H1 (cell line): ENCODE results near the gene TMA7B. TPM values are rescaled to one million over a fixed set of nuclear protein-coding genes. Genes with fewer than 3 reads are reported as not detected.

Experiments
- CTCF ChIA-PET: fragments of 300-600 bp; sonication (Branson Sonifier 250); formaldehyde crosslinking; loops from one replicate; lab custom pipeline; 2021; ENCODE audit not compliant: partially characterized antibody; lab: Charles Lee
- POLR2A ChIA-PET: fragments of 300-600 bp; sonication (Branson Sonifier 250); formaldehyde crosslinking; loops from one replicate; lab custom pipeline; 2021; ENCODE audit warnings: inconsistent platforms; ENCODE audit not compliant: partially characterized antibody; lab: Charles Lee
- DNase-seq, 2 experiments: peaks; one replicate each; pipeline versions ENCODE4 v3.0.0 to v3.0.0-alpha.2; 2010 to 2022; ENCODE audit warnings: low spot score in 2 of 2, low read depth in 1 of 2, mixed read lengths in 1 of 2
- FAIRE-seq: peaks from 2 replicates; lab custom pipeline; 2011; peaks lifted over from hg19 to GRCh38; lab: Jason Lieb, UNC
- H2AFZ ChIP-seq: 2 replicates; pipeline ENCODE4 v1.8.1; 2012; ENCODE audit warnings: low read length, inconsistent platforms
- H2AK5ac ChIP-seq: 2 replicates; pipeline ENCODE4 v1.6.1; 2013; ENCODE audit warnings: low read depth, low read length
- H2BK120ac ChIP-seq: replicated peaks from 2 replicates; pipeline ENCODE3; 2013; ENCODE audit warnings: low read depth, low read length, inconsistent platforms
- H2BK12ac ChIP-seq: 2 replicates; pipeline ENCODE4 v1.6.1; 2013; ENCODE audit warnings: low read depth, low read length
- H2BK15ac ChIP-seq: 2 replicates; pipeline ENCODE4 v1.6.1; 2013; ENCODE audit warnings: low read length
- H2BK20ac ChIP-seq: 2 replicates; pipeline ENCODE4 v1.6.1; 2013; ENCODE audit warnings: low read length
- H2BK5ac ChIP-seq: 2 replicates; pipeline ENCODE4 v1.6.1; 2013; ENCODE audit warnings: low read depth, low read length
- H3K14ac ChIP-seq: 2 replicates; pipeline ENCODE4 v1.6.1; 2013; ENCODE audit warnings: inconsistent platforms; ENCODE audit not compliant: insufficient read length
- H3K18ac ChIP-seq: 2 replicates; pipeline ENCODE4 v1.6.1; 2013; ENCODE audit warnings: low read length; ENCODE audit errors: extremely low read depth
- H3K23ac ChIP-seq: 2 replicates; pipeline ENCODE4 v1.6.1; 2013; ENCODE audit warnings: inconsistent platforms; ENCODE audit not compliant: insufficient read length
- H3K23me2 ChIP-seq: 2 replicates; pipeline ENCODE4 v1.6.1; 2013; ENCODE audit warnings: low read depth, low read length
- H3K27ac ChIP-seq: 2 replicates; pipeline ENCODE4 v1.6.1; 2011; ENCODE audit warnings: low read depth, low read length, inconsistent platforms
- H3K27me3 ChIP-seq, 4 experiments: replicated peaks in 1 of 4; 1 replicate in 1 of 4; 2 replicates in 3 of 4; pipeline versions ENCODE4 v1.6.1 to v1.8.1; 2011 to 2013; ENCODE audit warnings: low read length in 3 of 4, mild to moderate bottlenecking in 3 of 4, inconsistent platforms in 2 of 4, mixed read lengths in 2 of 4, moderate library complexity in 1 of 4; ENCODE audit not compliant: control insufficient read depth in 3 of 4, insufficient read depth in 3 of 4; ENCODE audit errors: extremely low read depth in 1 of 4
- H3K36me3 ChIP-seq, 4 experiments: 2 replicates each; pipeline versions ENCODE4 v1.6.1 to v1.8.1; 2011 to 2013; ENCODE audit warnings: mild to moderate bottlenecking in 4 of 4, low read length in 3 of 4, moderate library complexity in 2 of 4, control low read depth in 1 of 4, inconsistent platforms in 1 of 4; ENCODE audit not compliant: insufficient read depth in 4 of 4, control insufficient read depth in 2 of 4
- H3K4ac ChIP-seq: replicated peaks from 2 replicates; pipeline ENCODE3; 2013; ENCODE audit warnings: low read length, low read depth, mixed read lengths, inconsistent platforms; ENCODE audit not compliant: insufficient read length
- H3K4me1 ChIP-seq, 4 experiments: replicated peaks in 1 of 4; 1 replicate in 1 of 4; 2 replicates in 3 of 4; pipeline versions ENCODE4 v1.6.1 to v1.8.1; 2011 to 2013; ENCODE audit warnings: low read length in 3 of 4, inconsistent platforms in 2 of 4, mixed read lengths in 1 of 4; ENCODE audit not compliant: insufficient read depth in 4 of 4, control insufficient read depth in 3 of 4
- H3K4me2 ChIP-seq, 2 experiments: 2 replicates each; pipeline versions ENCODE4 v1.6.1 to v1.8.1; 2011 to 2013; ENCODE audit warnings: low read depth in 2 of 2, low read length in 2 of 2, control low read depth in 1 of 2, inconsistent platforms in 1 of 2, mild to moderate bottlenecking in 1 of 2; ENCODE audit not compliant: insufficient read depth in 1 of 2
- H3K4me3 ChIP-seq, 4 experiments: fragments of 200-600, 300-600 bp in 1 of 4; sonication (generic), shearing (Covaris generic), sonication (Bioruptor Twin) in 1 of 4; 2 replicates each; pipeline versions ENCODE4 v1.5.1 to v1.8.1; 2011 to 2016; ENCODE audit warnings: low read length in 4 of 4, low read depth in 3 of 4, control low read depth in 2 of 4, inconsistent platforms in 2 of 4, mild to moderate bottlenecking in 2 of 4, mixed read lengths in 1 of 4, moderate library complexity in 1 of 4; ENCODE audit not compliant: insufficient read depth in 2 of 4; ENCODE audit errors: extremely low read depth in 1 of 4
- H3K56ac ChIP-seq: replicated peaks from 2 replicates; pipeline ENCODE3; 2013; ENCODE audit warnings: low read depth, mild to moderate bottlenecking, mixed read lengths, low read length, inconsistent platforms; ENCODE audit not compliant: insufficient read length
- H3K79me1 ChIP-seq: 2 replicates; pipeline ENCODE4 v1.6.1; 2013; ENCODE audit warnings: low read depth, low read length, control low read depth
- H3K79me2 ChIP-seq, 2 experiments: 2 replicates each; pipeline versions ENCODE4 v1.6.1 to v1.8.1; 2012 to 2013; ENCODE audit warnings: low read length in 2 of 2, mild to moderate bottlenecking in 2 of 2, inconsistent platforms in 1 of 2; ENCODE audit not compliant: insufficient read depth in 2 of 2, control insufficient read depth in 1 of 2
- H3K9ac ChIP-seq, 4 experiments: replicated peaks in 1 of 4; 1 replicate in 1 of 4; 2 replicates in 3 of 4; pipeline versions ENCODE4 v1.6.1 to v1.8.1; 2011 to 2013; ENCODE audit warnings: low read depth in 3 of 4, low read length in 3 of 4, control low read depth in 2 of 4, mild to moderate bottlenecking in 2 of 4, moderate library complexity in 2 of 4, inconsistent platforms in 1 of 4; ENCODE audit errors: extremely low read depth in 1 of 4
- H3K9me3 ChIP-seq, 2 experiments: 2 replicates each; pipeline versions ENCODE4 v1.6.1 to v1.8.1; 2012 to 2013; ENCODE audit warnings: mild to moderate bottlenecking in 2 of 2, moderate library complexity in 2 of 2, control low read depth in 1 of 2, inconsistent platforms in 1 of 2, low read depth in 1 of 2, low read length in 1 of 2, mixed read lengths in 1 of 2; ENCODE audit not compliant: insufficient read depth in 2 of 2
- H4K20me1 ChIP-seq, 2 experiments: replicated peaks in 1 of 2; 2 replicates each; pipeline versions ENCODE3 to v1.8.1; 2011 to 2013; ENCODE audit warnings: inconsistent platforms in 2 of 2, low read length in 2 of 2, mild to moderate bottlenecking in 1 of 2; ENCODE audit not compliant: insufficient read depth in 2 of 2, control insufficient read depth in 1 of 2
- H4K5ac ChIP-seq: 2 replicates; pipeline ENCODE4 v1.6.1; 2013; ENCODE audit warnings: low read length, low read depth, mixed read lengths, inconsistent platforms; ENCODE audit not compliant: insufficient read length
- H4K8ac ChIP-seq: 2 replicates; pipeline ENCODE4 v1.8.0; 2013; ENCODE audit warnings: mild to moderate bottlenecking, moderate library complexity, low read length, inconsistent platforms; ENCODE audit not compliant: insufficient read depth; ENCODE audit errors: extremely low read depth
- H4K91ac ChIP-seq: replicated peaks from 2 replicates; pipeline ENCODE3; 2013; ENCODE audit warnings: low read length, mixed read lengths, inconsistent platforms; ENCODE audit not compliant: insufficient read length
- CBX8 ChIP-seq: fragments of 300-800, 300-1000 bp; sonication (generic); IDR thresholded peaks from 2 replicates; pipeline ENCODE4 v1.7.1; 2016; ENCODE audit warnings: low read depth, low read length, borderline replicate concordance
- CTBP2 ChIP-seq: IDR thresholded peaks from 2 replicates; pipeline ENCODE4 v1.7.0; 2011; ENCODE audit warnings: borderline replicate concordance, mild to moderate bottlenecking, moderate library complexity, mixed read lengths, low read length; ENCODE audit not compliant: insufficient read depth, insufficient read length
- CTCF ChIP-seq, 3 experiments: IDR thresholded peaks; 1 replicate in 2 of 3; 2 replicates in 1 of 3; pipeline versions ENCODE4 v1.5.1 to v1.6.1; 2011; ENCODE audit warnings: low read length in 3 of 3, mild to moderate bottlenecking in 3 of 3, inconsistent platforms in 2 of 3, low read depth in 1 of 3, moderate library complexity in 1 of 3; ENCODE audit not compliant: insufficient read depth in 1 of 3; ENCODE audit errors: control extremely low read depth in 1 of 3
- JUN ChIP-seq: IDR thresholded peaks from 2 replicates; pipeline ENCODE4 v1.6.1; 2011; ENCODE audit warnings: low read depth, mild to moderate bottlenecking, improper control_type of control experiment, low read length
- KDM5A ChIP-seq: fragments of 200-600 bp; IDR thresholded peaks from 2 replicates; pipeline ENCODE4 v1.7.1; 2012; ENCODE audit warnings: mild to moderate bottlenecking, low read length, inconsistent platforms, mixed read lengths
- POU5F1 ChIP-seq: IDR thresholded peaks from 2 replicates; pipeline ENCODE4 v1.6.1; 2011; ENCODE audit warnings: low read depth, mild to moderate bottlenecking, low read length, moderate library complexity
- RFX5 ChIP-seq: IDR thresholded peaks from 2 replicates; pipeline ENCODE4 v1.6.1; 2011; ENCODE audit warnings: low read depth, low read length, improper control_type of control experiment, borderline replicate concordance
- RXRA ChIP-seq: IDR thresholded peaks from 2 replicates; pipeline ENCODE4 v1.6.1; 2011; ENCODE audit warnings: low read depth, mild to moderate bottlenecking, low read length, moderate library complexity; ENCODE audit not compliant: insufficient read depth
- SP1 ChIP-seq: IDR thresholded peaks from 2 replicates; pipeline ENCODE4 v1.6.1; 2011; ENCODE audit warnings: low read depth, low read length
- WGBS, 2 experiments: shearing (Covaris generic) in 1 of 2; methylation state at CpG; one replicate each; pipeline versions ENCODE4 v1.1.6 to v1.1.7; 2013 to 2015; ENCODE audit warnings: low lambda C conversion rate in 2 of 2, mixed read lengths in 2 of 2, inconsistent platforms in 1 of 2, low coverage in 1 of 2, missing lambda C conversion rate in 1 of 2; ENCODE audit not compliant: insufficient replicate concordance in 2 of 2, insufficient coverage in 1 of 2, insufficient read length in 1 of 2; ENCODE audit errors: extremely low coverage in 1 of 2, missing lambda C conversion rate in 1 of 2; 5-methylcytosine and 5-hydroxymethylcytosine counted together
- polyA plus RNA-seq, 7 experiments: library from polyadenylated mRNA; depleted of rRNA in 3 of 7; stranded (reverse) in 5 of 7; unstranded in 2 of 7; fragments of >200 nt in 5 of 7; fragments of 200-250 nt in 2 of 7; gene quantifications; 1 replicate in 5 of 7; 2 replicates in 1 of 7; 4 replicates in 1 of 7; pipeline versions ENCODE4 v1.2.1 to v1.2.3, GENCODE V29; 2011 to 2013; ENCODE audit warnings: missing spikeins in 2 of 7, mixed read lengths in 2 of 7
- total RNA-seq: library from RNA; stranded (reverse); fragmentation: NEBNext Ultra II Directional; extraction: Animal tissue kit (Norgen Biotek cat#: 25700); gene quantifications from 2 replicates; pipeline ENCODE4 v1.2.1, GENCODE V29; 2021

The TMA7B gene
- total and polyA plus RNA-seq, 2 of the 8 experiments (the other 6 are each of a cell fraction or from before 2014, with no cell fraction given): not detected

DNA sequence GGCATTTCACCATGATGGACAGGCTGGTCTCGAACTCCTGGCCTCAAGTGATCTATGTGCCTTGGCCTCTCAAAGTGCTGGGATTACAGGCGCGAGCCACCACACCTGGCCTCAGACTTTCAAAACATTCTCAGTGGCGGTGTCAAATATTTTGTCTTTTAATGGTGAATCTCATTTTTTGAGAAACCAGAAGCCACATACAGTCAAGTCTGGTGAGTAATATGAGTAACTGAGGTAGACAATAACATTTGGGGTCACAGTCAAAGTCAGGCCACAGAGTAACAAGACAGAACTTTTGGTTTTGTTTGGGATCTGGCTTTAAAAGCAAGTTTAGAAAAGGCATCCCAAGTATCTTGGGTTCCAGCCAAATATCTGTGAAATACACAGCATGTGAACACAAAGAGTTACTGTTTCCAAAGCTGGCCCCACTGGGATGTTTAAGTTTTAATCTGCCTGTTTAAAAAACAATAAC is 5.6 kb upstream of the TMA7B start:
- H3K9ac ChIP-seq: no peak overlapping the region
- DNase-seq: no peak
- CTCF ChIA-PET: interaction anchor here (1.5 to 7.9 kb wide), 7 partner anchors 10 to 417 kb away, joined by 3 to 66 read pairs (median 16); no protein-coding TSS in a partner anchor
- TF ChIP-seq RFX5 (no peak), RXRA (no peak), JUN (no peak), SP1 (no peak), CTCF (IDR thresholded peaks at IDR 0.05; ENCODE audit: control extremely low read depth in 1 of 3, insufficient read depth in 1 of 3, low read depth in 1 of 3, low read length in 3 of 3) (no peak), KDM5A (no peak), CTBP2 (no peak), POU5F1 (no peak), CBX8 (no peak)
- TF ChIP-seq, all 59 proteins: peak for 0
- Histone ChIP-seq H3K79me2 (no peaks in the 10 kb centered on the region), H3K4me3 (no peak overlapping the region), H3K79me1 (no peaks in the 10 kb centered on the region), H3K14ac (no peak overlapping the region), H2BK5ac (no peak overlapping the region), H3K9me3 (no peaks in the 10 kb centered on the region), H3K23me2 (no peaks in the 10 kb centered on the region), H3K36me3 (no peaks in the 10 kb centered on the region), H4K20me1 (no peaks in the 10 kb centered on the region), H3K27me3 (no peaks in the 10 kb centered on the region; a peak in 2 of 7 replicates), H3K18ac (no peak overlapping the region), H3K4ac (no peak overlapping the region), H3K27ac (no peak overlapping the region), H2BK15ac (no peak overlapping the region), H4K91ac (no peak overlapping the region), H2AK5ac (no peak overlapping the region), H2BK20ac (no peak overlapping the region), H3K4me1 (peaks cover 0 to 5% (median 2%) of the 10 kb centered on the region in 4 experiments; a peak in 3 of 7 replicates), H2BK12ac (no peak overlapping the region), H3K4me2 (no peak overlapping the region), H4K5ac (no peak overlapping the region), H3K56ac (no peak overlapping the region), H2AFZ (no peak overlapping the region), H2BK120ac (no peak overlapping the region), H3K23ac (no peak overlapping the region), H4K8ac (no peak overlapping the region)
- FAIRE-seq: no peak
- WGBS, 2 experiments: 94% methylated on average over 4 of the region's 4 CpGs; no CpG with 5 or more reads in 1 of the 2 experiments
- POLR2A ChIA-PET: interaction anchor here (0.8 to 1.2 kb wide), 2 partner anchors 43 to 311 kb away, joined by 3 read pairs; no protein-coding TSS in a partner anchor
